Measurements from ENCODE around the gene PET100. TPM values are rescaled to one million over a fixed set of nuclear protein-coding genes. Genes with fewer than 3 reads are reported as not detected.

PET100 gene
- polyA plus RNA-seq, 1 donor from 2014 or later = 105 TPM

GRCh38 chr19:7610491-7611240 is 18.9 kb upstream of the PET100 start:
- Histone ChIP-seq H3K36me3 (ENCODE audit: insufficient read depth, low read length) (peaks cover 5% of the 10 kb centered on the region), H3K4me3 (ENCODE audit: low read length) (no peak overlapping the region), H3F3A (ENCODE audit: insufficient read depth, low read length, poor library complexity, severe bottlenecking) (no peaks in the 10 kb centered on the region), H3K4me2 (ENCODE audit: low read length) (no peak overlapping the region), H4K20me1 (ENCODE audit: insufficient read depth) (no peaks in the 10 kb centered on the region), H2AFZ (ENCODE audit: low read depth, low read length) (no peak overlapping the region), H3K9me2 (ENCODE audit: insufficient read depth, low read length) (no peaks in the 10 kb centered on the region), H3K79me2 (replicated peaks; ENCODE audit: insufficient read depth, low read length) (no peaks in the 10 kb centered on the region), H3K27me3 (ENCODE audit: insufficient read depth, low read depth, low read length) (no peaks in the 10 kb centered on the region), H3K9ac (ENCODE audit: low read length) (no peak overlapping the region), H3K27ac (ENCODE audit: low read length) (no peak overlapping the region), H3K9me3 (ENCODE audit: low read length) (no peaks in the 10 kb centered on the region)
- TF ChIP-seq TAF1 (IDR thresholded peaks at IDR 0.05; ENCODE audit: low read depth) (no peak), SMC3 (conservative IDR thresholded peaks at IDR 0.05; ENCODE audit: poor library complexity) (no peak)

- H2AFZ ChIP-seq (ENCODE audit: low read depth, low read length) = no peak overlapping the region
- no peaks in the 10 kb centered on the region for H3K79me2 ChIP-seq (replicated peaks; ENCODE audit: insufficient read depth, low read length)
- H3K27ac ChIP-seq (ENCODE audit: low read length) = no peak overlapping the region
- no peaks in the 10 kb centered on the region for H3K27me3 ChIP-seq (ENCODE audit: insufficient read depth, low read depth, low read length)
- no peaks in the 10 kb centered on the region for H3K9me2 ChIP-seq (ENCODE audit: insufficient read depth, low read length)
- H3K9ac ChIP-seq (ENCODE audit: low read length) = no peak overlapping the region
- H3K9me3 ChIP-seq (ENCODE audit: low read length) = no peaks in the 10 kb centered on the region
- no peak overlapping the region for H3K4me3 ChIP-seq (ENCODE audit: low read length)
- peaks cover 5% of the 10 kb centered on the region for H3K36me3 ChIP-seq (ENCODE audit: insufficient read depth, low read length)
- TF ChIP-seq TAF1 (IDR thresholded peaks at IDR 0.05; ENCODE audit: low read depth) = no peak
- TF ChIP-seq EZH2 (IDR thresholded peaks at IDR 0.05; ENCODE audit: borderline replicate concordance, insufficient read depth, low read length, poor library complexity, severe bottlenecking) = no peak
- TF ChIP-seq POLR2AphosphoS5 (IDR thresholded peaks at IDR 0.05) = no peak
- no peak overlapping the region for H3K4me2 ChIP-seq (ENCODE audit: low read length)
- no peaks in the 10 kb centered on the region for H3F3A ChIP-seq (ENCODE audit: insufficient read depth, low read length, poor library complexity, severe bottlenecking)
- no peaks in the 10 kb centered on the region for H4K20me1 ChIP-seq (ENCODE audit: insufficient read depth)
Measured at GRCh38 chr19:7611541-7612279, 17.9 kb upstream of the PET100 start.

GRCh38 chr19:7612282-7613274 is 17.0 kb upstream of the PET100 start:
- no peaks in the 10 kb centered on the region for H4K20me1 ChIP-seq (ENCODE audit: insufficient read depth)
- no peaks in the 10 kb centered on the region for H3K79me2 ChIP-seq (replicated peaks; ENCODE audit: insufficient read depth, low read length)
- no peak overlapping the region for H3K9ac ChIP-seq (ENCODE audit: low read length)
- H2AFZ ChIP-seq (ENCODE audit: low read depth, low read length) = no peak overlapping the region
- H3K4me3 ChIP-seq (ENCODE audit: low read length) = no peak overlapping the region
- peaks cover 5% of the 10 kb centered on the region for H3K36me3 ChIP-seq (ENCODE audit: insufficient read depth, low read length)
- H3K27me3 ChIP-seq (ENCODE audit: insufficient read depth, low read depth, low read length) = no peaks in the 10 kb centered on the region
- no peaks in the 10 kb centered on the region for H3K9me2 ChIP-seq (ENCODE audit: insufficient read depth, low read length)
- no peaks in the 10 kb centered on the region for H3F3A ChIP-seq (ENCODE audit: insufficient read depth, low read length, poor library complexity, severe bottlenecking)
- TF ChIP-seq POLR2AphosphoS5 (IDR thresholded peaks at IDR 0.05) = no peak
- no peak for TF ChIP-seq RAD21 (conservative IDR thresholded peaks at IDR 0.05)
- no peak for TF ChIP-seq SMC3 (conservative IDR thresholded peaks at IDR 0.05; ENCODE audit: poor library complexity)
- no peak for TF ChIP-seq EP300 (conservative IDR thresholded peaks at IDR 0.05; ENCODE audit: poor library complexity, severe bottlenecking)
- TF ChIP-seq MXI1 (conservative IDR thresholded peaks at IDR 0.05; ENCODE audit: poor library complexity, severe bottlenecking) = no peak
- no peak for TF ChIP-seq REST (IDR thresholded peaks at IDR 0.05; ENCODE audit: borderline replicate concordance)
- H3K27ac ChIP-seq (ENCODE audit: low read length) = no peak overlapping the region
- H3K4me2 ChIP-seq (ENCODE audit: low read length) = no peak overlapping the region
- no peaks in the 10 kb centered on the region for H3K9me3 ChIP-seq (ENCODE audit: low read length)

Data from neural cell (in vitro differentiated cells).